ENCODE results near the gene PORCN. TPM values are rescaled to one million over a fixed set of nuclear protein-coding genes. Genes with fewer than 3 reads are reported as not detected.

Gene PORCN
- 44.3 and 49.6 TPM in 2 replicates for total RNA-seq

GRCh38 chrX:48508400-48509244, at the start of gene PORCN:
Gene PORCN, plus strand, starts transcription at chrX:48508992. Its CDS starts 829 bp downstream, at chrX:48509821.

GRCh38 chrX:48470110-48470832, 38.5 kb upstream of the PORCN start, which contains the start of gene SLC38A5:
Gene SLC38A5, minus strand, starts transcription at chrX:48470260. Its CDS starts 2,336 bp downstream, at chrX:48467924.

GRCh38 chrX:48475774-48476577, 32.8 kb upstream of the PORCN start, which contains the start of gene FTSJ1:
Gene FTSJ1, plus strand, starts transcription at chrX:48476199. Its CDS starts 1,849 bp downstream, at chrX:48478048.

GRCh38 chrX:48521353-48522243, 12.8 kb downstream of the PORCN start, which contains the start of gene EBP:
Gene EBP, plus strand, starts transcription at chrX:48521808. Its CDS starts 1,964 bp downstream, at chrX:48523772.

GRCh38 chrX:48539345-48540027, 30.7 kb downstream of the PORCN start, which contains the start of gene TBC1D25:
Gene TBC1D25, plus strand, starts transcription at chrX:48539714. Its CDS starts 84 bp downstream, at chrX:48539798.

Other genes with a start within 250 kb of the PORCN start
- gene SSX3, start 152.3 kb upstream of the PORCN start, total RNA-seq = not detected in 2 replicates
- gene SSX4, start 125.5 kb upstream of the PORCN start, total RNA-seq = not detected in 2 replicates
- not detected in 2 replicates for gene SSX4B, start 97.0 kb upstream of the PORCN start, total RNA-seq
- gene SLC38A5, start 38.7 kb upstream of the PORCN start, total RNA-seq = 208 and 301 TPM in 2 replicates
- 147 and 163 TPM in 2 replicates for gene FTSJ1, start 32.8 kb upstream of the PORCN start, total RNA-seq
- gene EBP, start 12.8 kb downstream of the PORCN start, total RNA-seq = 219 and 232 TPM in 2 replicates
- gene TBC1D25, start 30.7 kb downstream of the PORCN start, total RNA-seq = 3.2 and 5.5 TPM in 2 replicates
- gene RBM3, start 65.5 kb downstream of the PORCN start, total RNA-seq = 88.0 and 97.1 TPM in 2 replicates
- gene WDR13, start 88.5 kb downstream of the PORCN start, total RNA-seq = 127 and 187 TPM in 2 replicates
- gene WAS, start 174.8 kb downstream of the PORCN start, total RNA-seq = not detected in 2 replicates
- 0.64 and 1.9 TPM in 2 replicates for gene SUV39H1, start 187.7 kb downstream of the PORCN start, total RNA-seq

All from tracheal epithelial cell (primary cell).